AG04450 (cell line): Measurements from ENCODE around the gene ZPLD1. TPM values are rescaled to one million over a fixed set of nuclear protein-coding genes. Genes with fewer than 3 reads are reported as not detected.
A peak's percentile ranks its signal among the peaks of the same experiment; 100 is the strongest.

Source experiments
- CTCF ChIA-PET: fragments of 300-600, 350-600 bp; formaldehyde crosslinking; extraction: SDS; loops from one replicate; lab custom pipeline; 2022; ENCODE audit warnings: antibody characterized with exemption, inconsistent platforms; lab: Charles Lee
- POLR2A ChIA-PET: fragments of 350-600 bp; formaldehyde crosslinking; extraction: SDS; loops from one replicate; lab custom pipeline; 2021; ENCODE audit warnings: antibody characterized with exemption, inconsistent platforms; lab: Yijun Ruan, JAX
- DNase-seq: peaks from one replicate; pipeline ENCODE4 v3.0.0-alpha.2; 2011; ENCODE audit warnings: low read depth, low spot score
- H3K27ac ChIP-seq: one replicate; pipeline ENCODE4 v1.5.1; 2012; ENCODE audit warnings: low read depth, low read length, control low read depth
- H3K27me3 ChIP-seq: one replicate; pipeline ENCODE4 v1.6.0; 2012; ENCODE audit warnings: low read length; ENCODE audit not compliant: control insufficient read depth, insufficient read depth
- H3K4me3 ChIP-seq: 2 replicates; pipeline ENCODE4 v1.5.1; 2011; ENCODE audit warnings: mild to moderate bottlenecking, low read depth, low read length, control low read depth
- H3K9me3 ChIP-seq: 2 replicates; pipeline ENCODE4 v1.5.1; 2012; ENCODE audit warnings: low read length; ENCODE audit not compliant: control insufficient read depth, insufficient read depth
- CTCF ChIP-seq: IDR thresholded peaks from 2 replicates; pipeline ENCODE4 v1.5.1; 2011; ENCODE audit warnings: low read depth, low read length, control low read depth, inconsistent platforms
- polyA plus RNA-seq: library from polyadenylated mRNA; depleted of rRNA; stranded (reverse); fragments of >200 nt; gene quantifications from 2 replicates; pipeline ENCODE4 v1.2.3, GENCODE V29; 2011

Gene ZPLD1
- polyA plus RNA-seq, 1 experiment, result 0.02 TPM

GRCh38 chr3:102398176-102398575 is 36.6 kb upstream of the ZPLD1 start:
- POLR2A ChIA-PET, result no interaction called here
- no peak for DNase-seq

GRCh38 chr3:102398666-102399065 is 36.1 kb upstream of the ZPLD1 start:
- Histone ChIP-seq H3K27me3 (no peaks in the 10 kb centered on the region), H3K27ac (no peak overlapping the region), H3K4me3 (no peak overlapping the region), H3K9me3 (no peaks in the 10 kb centered on the region)
- CTCF ChIA-PET, result no interaction called here
- DNase-seq, result no peak
- TF ChIP-seq CTCF, result no peak
- POLR2A ChIA-PET, result no interaction called here

More at GRCh38 chr3:102398176-102398575, 36.6 kb upstream of the ZPLD1 start:
- no peak overlapping the region for H3K27ac ChIP-seq
- H3K4me3 ChIP-seq, result no peak overlapping the region
- CTCF ChIA-PET, result no interaction called here
- no peak for TF ChIP-seq CTCF
- no peaks in the 10 kb centered on the region for H3K9me3 ChIP-seq
- no peaks in the 10 kb centered on the region for H3K27me3 ChIP-seq

- Histone ChIP-seq H3K27me3 (no peaks in the 10 kb centered on the region), H3K27ac (peak overlapping the region; percentile 43), H3K9me3 (no peaks in the 10 kb centered on the region), H3K4me3 (no peak overlapping the region)
- no peak for TF ChIP-seq CTCF
- DNase-seq, result no peak
- CTCF ChIA-PET, result no interaction called here
- POLR2A ChIA-PET, result no interaction called here
Observed at GRCh38 chr3:102400142-102400541, 34.7 kb upstream of the ZPLD1 start.

GRCh38 chr3:102400766-102401165 is 34.0 kb upstream of the ZPLD1 start:
- no peaks in the 10 kb centered on the region for H3K9me3 ChIP-seq
- TF ChIP-seq CTCF, result no peak
- no peak overlapping the region for H3K27ac ChIP-seq
- H3K4me3 ChIP-seq, result no peak overlapping the region
- DNase-seq, result peak; percentile 2
- no peaks in the 10 kb centered on the region for H3K27me3 ChIP-seq
- POLR2A ChIA-PET, result no interaction called here
- CTCF ChIA-PET, result interaction anchor here (0.9 kb wide), 1 partner anchor 15 kb away, joined by 3 read pairs; no protein-coding TSS in a partner anchor

- no peak overlapping the region for H3K27ac ChIP-seq
- H3K27me3 ChIP-seq, result no peaks in the 10 kb centered on the region
- H3K9me3 ChIP-seq, result no peaks in the 10 kb centered on the region
- ChIA-PET CTCF (no interaction called here), POLR2A (no interaction called here)
- DNase-seq, result no peak
- no peak for TF ChIP-seq CTCF
- no peak overlapping the region for H3K4me3 ChIP-seq
Observed at GRCh38 chr3:102410616-102411015, 24.2 kb upstream of the ZPLD1 start.
